PC-3 (cell line): Measurements from ENCODE around the gene APOL2.

Experiments used
- EZH2 ChIP-seq: fragments of 300-600 bp; sonication (generic); IDR thresholded peaks from one replicate; pipeline ENCODE4 v1.6.1; 2017; ENCODE audit warnings: antibody characterized with exemption, mild to moderate bottlenecking, low read length; ENCODE audit not compliant: unreplicated experiment
- TF ChIP-seq, protein P1 (sequence below): fragments of 300-600 bp; sonication (generic); conservative IDR thresholded peaks from 2 replicates; pipeline ENCODE4 v1.5.1; 2017; ENCODE audit warnings: antibody characterized with exemption, low read depth, mild to moderate bottlenecking, low read length

DNA sequence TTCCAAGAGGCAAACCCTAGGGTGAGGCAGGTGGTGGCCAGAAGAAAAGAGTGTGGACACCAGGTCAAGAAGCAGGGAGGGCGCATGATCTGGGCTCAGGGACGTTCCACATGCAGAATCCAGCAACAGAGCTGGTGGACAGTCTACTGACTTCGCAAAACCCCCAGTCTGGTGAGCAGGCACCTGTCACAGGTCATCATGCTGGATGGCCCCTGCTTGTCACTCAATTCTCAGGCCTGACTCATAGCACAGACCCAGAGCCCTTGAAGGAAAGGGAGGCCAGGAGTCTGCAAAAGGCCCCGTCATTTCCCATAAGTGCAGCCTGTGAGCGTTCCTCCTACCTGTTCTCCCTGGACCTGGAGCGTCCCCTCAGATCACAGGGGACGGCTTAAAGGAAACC lies 55.9 kb downstream of the APOL2 start:
- TF ChIP-seq, protein P1, sequence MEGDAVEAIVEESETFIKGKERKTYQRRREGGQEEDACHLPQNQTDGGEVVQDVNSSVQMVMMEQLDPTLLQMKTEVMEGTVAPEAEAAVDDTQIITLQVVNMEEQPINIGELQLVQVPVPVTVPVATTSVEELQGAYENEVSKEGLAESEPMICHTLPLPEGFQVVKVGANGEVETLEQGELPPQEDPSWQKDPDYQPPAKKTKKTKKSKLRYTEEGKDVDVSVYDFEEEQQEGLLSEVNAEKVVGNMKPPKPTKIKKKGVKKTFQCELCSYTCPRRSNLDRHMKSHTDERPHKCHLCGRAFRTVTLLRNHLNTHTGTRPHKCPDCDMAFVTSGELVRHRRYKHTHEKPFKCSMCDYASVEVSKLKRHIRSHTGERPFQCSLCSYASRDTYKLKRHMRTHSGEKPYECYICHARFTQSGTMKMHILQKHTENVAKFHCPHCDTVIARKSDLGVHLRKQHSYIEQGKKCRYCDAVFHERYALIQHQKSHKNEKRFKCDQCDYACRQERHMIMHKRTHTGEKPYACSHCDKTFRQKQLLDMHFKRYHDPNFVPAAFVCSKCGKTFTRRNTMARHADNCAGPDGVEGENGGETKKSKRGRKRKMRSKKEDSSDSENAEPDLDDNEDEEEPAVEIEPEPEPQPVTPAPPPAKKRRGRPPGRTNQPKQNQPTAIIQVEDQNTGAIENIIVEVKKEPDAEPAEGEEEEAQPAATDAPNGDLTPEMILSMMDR: no peak
- no peak for TF ChIP-seq EZH2
